ENCODE measurements around the gene EVC.
A peak's percentile ranks its signal among the peaks of the same experiment; 100 is the strongest.

Gene EVC

GRCh38 chr4:5839751-5840674, 129.0 kb downstream of the EVC start:
- H3K4me3 ChIP-seq (replicated peaks; ENCODE audit: low read depth, low read length) = no peak overlapping the region
- peak; percentile 77 for DNase-seq (ENCODE audit: low read depth)
- no peak for TF ChIP-seq CTCF (IDR thresholded peaks at IDR 0.05; ENCODE audit: low read length, missing control alignments)

DNA sequence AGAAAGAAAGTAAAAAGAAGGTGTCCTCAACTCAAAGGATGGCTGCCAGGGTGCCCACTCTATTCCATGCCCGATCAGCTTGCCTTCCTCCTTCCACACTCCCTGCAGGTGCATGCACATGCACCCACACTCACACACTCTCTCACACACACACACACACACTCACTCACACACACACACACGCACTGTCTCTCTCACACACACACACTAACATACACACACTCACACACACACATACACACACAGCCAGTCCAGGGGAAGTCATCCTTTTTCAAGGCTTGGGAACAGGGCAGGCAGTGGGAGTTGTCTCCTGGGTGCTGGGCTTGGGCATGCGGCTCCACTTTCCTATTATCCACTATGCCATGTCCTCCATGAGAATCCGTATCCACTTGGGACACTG, 131.5 kb downstream of the EVC start:
- DNase-seq (ENCODE audit: low read depth) = no peak
- H3K4me3 ChIP-seq (replicated peaks; ENCODE audit: low read depth, low read length) = no peak overlapping the region
- TF ChIP-seq CTCF (IDR thresholded peaks at IDR 0.05; ENCODE audit: low read length, missing control alignments) = no peak

GRCh38 chr4:5843573-5844530, 132.9 kb downstream of the EVC start:
- no peak for DNase-seq (ENCODE audit: low read depth)

DNA sequence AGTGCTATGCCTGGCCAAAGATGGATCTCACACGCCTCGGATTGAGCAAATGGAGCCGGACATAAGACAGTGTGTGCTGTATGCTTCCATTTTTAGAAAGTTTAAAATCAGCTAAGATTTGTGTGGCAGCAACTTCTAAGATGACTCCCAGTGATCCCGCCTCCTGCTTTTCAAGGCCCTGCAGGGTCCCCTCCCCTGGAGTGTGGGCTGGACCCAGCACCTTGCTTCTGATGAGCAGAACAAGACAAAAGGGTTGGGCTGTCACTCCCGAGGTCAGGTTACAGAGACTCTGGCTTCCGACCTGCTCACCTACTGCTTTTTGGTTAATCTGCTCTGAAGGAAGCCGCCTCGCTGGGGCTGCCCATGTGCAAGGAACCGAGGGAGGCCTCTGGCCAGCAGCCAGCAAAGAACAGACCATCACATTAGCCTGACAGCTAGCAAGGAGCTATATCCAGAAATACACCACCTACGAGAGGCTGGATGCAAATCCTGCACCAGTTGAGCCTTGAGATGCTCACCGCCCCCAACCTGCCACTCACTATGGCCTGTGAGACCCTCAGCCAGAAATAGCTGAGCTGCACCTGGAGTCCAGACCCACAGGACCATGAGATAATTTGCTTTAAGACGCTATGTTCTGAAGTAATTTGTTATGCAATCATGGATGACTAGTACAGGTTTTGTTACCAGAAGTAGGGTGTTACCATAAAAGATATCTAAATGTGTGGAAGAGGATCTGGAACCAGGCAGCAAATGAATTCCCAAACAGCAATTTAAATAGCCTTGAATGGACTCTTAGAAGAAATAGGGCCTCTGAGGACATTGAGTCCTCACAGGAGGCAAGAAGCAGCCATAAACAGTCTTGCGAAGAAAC, 134.3 kb downstream of the EVC start:
- DNase-seq (ENCODE audit: low read depth) = no peak
- no peak for TF ChIP-seq CTCF (IDR thresholded peaks at IDR 0.05; ENCODE audit: low read length, missing control alignments)
- H3K4me3 ChIP-seq (replicated peaks; ENCODE audit: low read depth, low read length) = no peak overlapping the region

More at GRCh38 chr4:5843573-5844530, 132.9 kb downstream of the EVC start:
- TF ChIP-seq CTCF (IDR thresholded peaks at IDR 0.05; ENCODE audit: low read length, missing control alignments) = no peak
- H3K4me3 ChIP-seq (replicated peaks; ENCODE audit: low read depth, low read length) = no peak overlapping the region

DNA sequence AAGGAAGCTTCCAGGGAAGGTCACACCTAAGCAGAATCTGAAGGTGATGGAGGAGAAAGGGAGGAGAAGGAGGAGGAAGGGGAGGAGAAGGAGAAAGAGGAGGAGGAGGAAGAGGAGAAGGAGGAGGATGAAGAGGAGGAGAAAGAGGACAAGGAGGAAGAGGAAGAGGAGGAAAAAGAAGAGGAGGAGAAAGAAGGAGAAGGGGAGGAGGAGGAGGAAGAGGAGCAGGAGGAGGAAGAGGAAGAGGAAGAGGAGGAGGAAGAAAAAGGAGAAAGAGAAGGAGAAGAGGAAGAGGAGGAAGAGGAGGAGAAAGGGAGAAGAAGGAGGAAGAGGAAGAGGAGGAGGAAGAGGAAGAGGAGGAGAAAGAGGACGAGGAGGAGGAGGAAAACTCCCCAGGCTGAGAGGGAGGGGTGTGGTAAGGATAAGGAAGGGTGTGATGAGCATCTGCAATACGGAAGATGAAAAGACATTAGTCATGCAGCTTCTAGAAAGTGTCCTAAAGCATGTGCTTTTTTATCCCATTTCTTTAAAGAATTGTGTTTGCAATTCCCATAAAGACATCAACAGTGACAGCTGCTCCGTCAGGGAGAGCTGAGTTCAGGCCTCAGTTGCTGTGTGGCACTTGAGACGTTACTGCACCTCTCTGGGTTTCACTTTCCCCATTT, 140.8 kb downstream of the EVC start:
- no peak for TF ChIP-seq CTCF (IDR thresholded peaks at IDR 0.05; ENCODE audit: low read length, missing control alignments)
- no peak overlapping the region for H3K4me3 ChIP-seq (replicated peaks; ENCODE audit: low read depth, low read length)
- DNase-seq (ENCODE audit: low read depth) = no peak

All from fibroblast of pulmonary artery (primary cell).